ENCODE measurements around the gene SYT13. TPM values are rescaled to one million over a fixed set of nuclear protein-coding genes. Genes with fewer than 3 reads are reported as not detected.

The SYT13 gene
- total RNA-seq, 1 donor from 2014 or later: 0.50 TPM

- peaks cover 7% of the 10 kb centered on the region for H3K9me3 Mint-ChIP-seq (ENCODE audit: unreplicated experiment)
- no peak for TF ChIP-seq CTCF (IDR thresholded peaks at IDR 0.05; ENCODE audit: insufficient read depth, low read depth, low read length)
- no peak for TF ChIP-seq EZH2 (IDR thresholded peaks at IDR 0.05; ENCODE audit: insufficient read depth, low read length)
- H3K79me2 ChIP-seq (ENCODE audit: insufficient read depth, low read length): no peaks in the 10 kb centered on the region
- no peak overlapping the region for H2AFZ ChIP-seq (ENCODE audit: low read depth, low read length)
- no peaks in the 10 kb centered on the region for H3K36me3 ChIP-seq (ENCODE audit: insufficient read depth, low read length)
- no peaks in the 10 kb centered on the region for H3K9me3 ChIP-seq (ENCODE audit: insufficient read depth, low read depth, low read length)
- no peak overlapping the region for H3K4me3 ChIP-seq (ENCODE audit: insufficient read depth, low read depth, low read length)
- H3K27me3 ChIP-seq (ENCODE audit: insufficient read depth, low read length): no peaks in the 10 kb centered on the region
- H3K27ac ChIP-seq (ENCODE audit: low read depth, low read length): no peak overlapping the region
- no peaks in the 10 kb centered on the region for H3K4me1 Mint-ChIP-seq (ENCODE audit: low read depth, unreplicated experiment)
- no peak overlapping the region for H3K9ac ChIP-seq (ENCODE audit: low read length)
- no peak overlapping the region for H3K4me2 ChIP-seq (ENCODE audit: low read length)
- no peaks in the 10 kb centered on the region for H4K20me1 ChIP-seq (ENCODE audit: insufficient read depth, low read length)
- H3K4me1 ChIP-seq (ENCODE audit: insufficient read depth, low read length): no peaks in the 10 kb centered on the region
- DNase-seq (ENCODE audit: low read depth): no peak
- H3K36me3 Mint-ChIP-seq (ENCODE audit: low read depth, unreplicated experiment): peaks cover 29% of the 10 kb centered on the region
- no peak for FAIRE-seq
- H3K27ac Mint-ChIP-seq (ENCODE audit: unreplicated experiment): no peak overlapping the region
- H3K27me3 Mint-ChIP-seq (ENCODE audit: low read depth, unreplicated experiment): peaks cover 6% of the 10 kb centered on the region
- H3K4me3 Mint-ChIP-seq (ENCODE audit: unreplicated experiment): no peak overlapping the region
Observed at GRCh38 chr11:45229401-45230020, 56.6 kb downstream of the SYT13 start.

- DNase-seq (ENCODE audit: low read depth) (no peak), FAIRE-seq (no peak)
- no peak overlapping the region for H3K9ac ChIP-seq (ENCODE audit: low read length)
- H2AFZ ChIP-seq (ENCODE audit: low read depth, low read length): no peak overlapping the region
- H3K4me1 ChIP-seq (ENCODE audit: insufficient read depth, low read length): no peaks in the 10 kb centered on the region
- no peaks in the 10 kb centered on the region for H3K27me3 ChIP-seq (ENCODE audit: insufficient read depth, low read length)
- no peaks in the 10 kb centered on the region for H3K9me3 ChIP-seq (ENCODE audit: insufficient read depth, low read depth, low read length)
- TF ChIP-seq EZH2 (IDR thresholded peaks at IDR 0.05; ENCODE audit: insufficient read depth, low read length) (no peak), CTCF (IDR thresholded peaks at IDR 0.05; ENCODE audit: insufficient read depth, low read depth, low read length) (no peak)
- peaks cover 6% of the 10 kb centered on the region for H3K27me3 Mint-ChIP-seq (ENCODE audit: low read depth, unreplicated experiment)
- peaks cover 37% of the 10 kb centered on the region for H3K36me3 Mint-ChIP-seq (ENCODE audit: low read depth, unreplicated experiment)
- H3K36me3 ChIP-seq (ENCODE audit: insufficient read depth, low read length): no peaks in the 10 kb centered on the region
- H4K20me1 ChIP-seq (ENCODE audit: insufficient read depth, low read length): no peaks in the 10 kb centered on the region
- H3K4me2 ChIP-seq (ENCODE audit: low read length): no peak overlapping the region
- H3K79me2 ChIP-seq (ENCODE audit: insufficient read depth, low read length): no peaks in the 10 kb centered on the region
- no peak overlapping the region for H3K4me3 Mint-ChIP-seq (ENCODE audit: unreplicated experiment)
- H3K27ac ChIP-seq (ENCODE audit: low read depth, low read length): no peak overlapping the region
- no peak overlapping the region for H3K4me3 ChIP-seq (ENCODE audit: insufficient read depth, low read depth, low read length)
- H3K9me3 Mint-ChIP-seq (ENCODE audit: unreplicated experiment): peaks cover 7% of the 10 kb centered on the region
- H3K4me1 Mint-ChIP-seq (ENCODE audit: low read depth, unreplicated experiment): no peaks in the 10 kb centered on the region
- no peak overlapping the region for H3K27ac Mint-ChIP-seq (ENCODE audit: unreplicated experiment)
Observed at GRCh38 chr11:45227836-45228235, 58.3 kb downstream of the SYT13 start.

GRCh38 chr11:45226901-45227300, 59.2 kb downstream of the SYT13 start:
- H3K4me1 ChIP-seq (ENCODE audit: insufficient read depth, low read length): no peaks in the 10 kb centered on the region
- no peaks in the 10 kb centered on the region for H3K9me3 ChIP-seq (ENCODE audit: insufficient read depth, low read depth, low read length)
- H3K9me3 Mint-ChIP-seq (ENCODE audit: unreplicated experiment): peaks cover 7% of the 10 kb centered on the region
- TF ChIP-seq EZH2 (IDR thresholded peaks at IDR 0.05; ENCODE audit: insufficient read depth, low read length): no peak
- TF ChIP-seq CTCF (IDR thresholded peaks at IDR 0.05; ENCODE audit: insufficient read depth, low read depth, low read length): no peak
- no peak overlapping the region for H3K27ac ChIP-seq (ENCODE audit: low read depth, low read length)
- H2AFZ ChIP-seq (ENCODE audit: low read depth, low read length): no peak overlapping the region
- H3K36me3 Mint-ChIP-seq (ENCODE audit: low read depth, unreplicated experiment): peaks cover 39% of the 10 kb centered on the region
- H3K4me2 ChIP-seq (ENCODE audit: low read length): no peak overlapping the region
- FAIRE-seq (no peak), DNase-seq (ENCODE audit: low read depth) (no peak)
- H3K9ac ChIP-seq (ENCODE audit: low read length): no peak overlapping the region
- no peaks in the 10 kb centered on the region for H3K4me1 Mint-ChIP-seq (ENCODE audit: low read depth, unreplicated experiment)
- no peaks in the 10 kb centered on the region for H3K79me2 ChIP-seq (ENCODE audit: insufficient read depth, low read length)
- no peak overlapping the region for H3K4me3 Mint-ChIP-seq (ENCODE audit: unreplicated experiment)
- H3K27ac Mint-ChIP-seq (ENCODE audit: unreplicated experiment): no peak overlapping the region
- no peak overlapping the region for H3K4me3 ChIP-seq (ENCODE audit: insufficient read depth, low read depth, low read length)
- H3K36me3 ChIP-seq (ENCODE audit: insufficient read depth, low read length): no peaks in the 10 kb centered on the region
- peaks cover 6% of the 10 kb centered on the region for H3K27me3 Mint-ChIP-seq (ENCODE audit: low read depth, unreplicated experiment)
- no peaks in the 10 kb centered on the region for H4K20me1 ChIP-seq (ENCODE audit: insufficient read depth, low read length)
- H3K27me3 ChIP-seq (ENCODE audit: insufficient read depth, low read length): no peaks in the 10 kb centered on the region

Data from astrocyte (in vitro differentiated cells and primary cell).